Skeletal muscle tissue (tissue), 4 donors: ENCODE measurements around the gene ADGRG1. TPM values are rescaled to one million over a fixed set of nuclear protein-coding genes. Genes with fewer than 3 reads are reported as not detected.
A peak's percentile ranks its signal among the peaks of the same experiment; 100 is the strongest.

ENCODE experiments used
- H3K27ac ChIP-seq: one replicate; pipeline ENCODE4 v1.7.0; 2013; ENCODE audit warnings: mild to moderate bottlenecking, low read depth, low read length, inconsistent platforms
- H3K27me3 ChIP-seq, 3 donors: one replicate each; pipeline ENCODE4 v1.7.0; 2013; ENCODE audit warnings: low read length in 3 of 3; ENCODE audit not compliant: control insufficient read depth in 3 of 3, insufficient read depth in 3 of 3
- H3K36me3 ChIP-seq, 3 donors: one replicate each; pipeline ENCODE4 v1.7.0; 2013; ENCODE audit warnings: low read length in 3 of 3; ENCODE audit not compliant: control insufficient read depth in 3 of 3, insufficient read depth in 3 of 3
- H3K4me1 ChIP-seq, 3 donors: one replicate each; pipeline ENCODE4 v1.7.0; 2013; ENCODE audit warnings: low read length in 3 of 3, mild to moderate bottlenecking in 3 of 3; ENCODE audit not compliant: control insufficient read depth in 3 of 3, insufficient read depth in 3 of 3
- H3K4me3 ChIP-seq, 3 donors: one replicate each; pipeline ENCODE4 v1.7.0; 2013; ENCODE audit warnings: low read length in 3 of 3
- H3K9ac ChIP-seq, 3 donors: one replicate each; pipeline ENCODE4 v1.7.0; 2013; ENCODE audit warnings: low read length in 3 of 3, mild to moderate bottlenecking in 3 of 3, moderate library complexity in 2 of 3, low read depth in 1 of 3
- H3K9me3 ChIP-seq, 3 donors: one replicate each; pipeline ENCODE4 v1.7.0; 2013; ENCODE audit warnings: low read length in 3 of 3; ENCODE audit not compliant: control insufficient read depth in 3 of 3
- total RNA-seq: library from RNA; depleted of rRNA; stranded (reverse); fragments of >200 nt; gene quantifications from one replicate; pipeline ENCODE4 v1.2.3, GENCODE V29; 2014
- donor health status: Osteomylitis.

The ADGRG1 gene
- total RNA-seq, 1 donor from 2014 or later = 0.52 TPM

- H3K9me3 ChIP-seq = no peaks in the 10 kb centered on the region
- no peak overlapping the region for H3K4me3 ChIP-seq
- no peak overlapping the region for H3K9ac ChIP-seq
- H3K27me3 ChIP-seq = peaks cover 0 to 31% (median 10%) of the 10 kb centered on the region in 3 donors
- no peak overlapping the region for H3K27ac ChIP-seq
- no peaks in the 10 kb centered on the region for H3K4me1 ChIP-seq
- no peaks in the 10 kb centered on the region for H3K36me3 ChIP-seq
Observed at GRCh38 chr16:57688487-57688986, 60.1 kb downstream of the ADGRG1 start.

GRCh38 chr16:57688987-57689761 is 60.7 kb downstream of the ADGRG1 start:
- no peak overlapping the region for H3K4me3 ChIP-seq
- no peaks in the 10 kb centered on the region for H3K36me3 ChIP-seq
- no peak overlapping the region for H3K27ac ChIP-seq
- peaks cover 0 to 31% (median 10%) of the 10 kb centered on the region in 3 donors for H3K27me3 ChIP-seq
- no peak overlapping the region for H3K9ac ChIP-seq
- no peaks in the 10 kb centered on the region for H3K9me3 ChIP-seq
- H3K4me1 ChIP-seq = no peaks in the 10 kb centered on the region

GRCh38 chr16:57689762-57690558 is 61.5 kb downstream of the ADGRG1 start:
- no peak overlapping the region for H3K27ac ChIP-seq
- no peaks in the 10 kb centered on the region for H3K9me3 ChIP-seq
- no peak overlapping the region for H3K9ac ChIP-seq
- no peaks in the 10 kb centered on the region for H3K4me1 ChIP-seq
- H3K27me3 ChIP-seq = peaks cover 0 to 31% (median 10%) of the 10 kb centered on the region in 3 donors
- no peaks in the 10 kb centered on the region for H3K36me3 ChIP-seq
- no peak overlapping the region for H3K4me3 ChIP-seq

GRCh38 chr16:57690782-57691471 is 62.5 kb downstream of the ADGRG1 start:
- no peak overlapping the region for H3K4me3 ChIP-seq
- no peak overlapping the region for H3K27ac ChIP-seq
- H3K36me3 ChIP-seq = no peaks in the 10 kb centered on the region
- H3K4me1 ChIP-seq = no peaks in the 10 kb centered on the region
- no peaks in the 10 kb centered on the region for H3K9me3 ChIP-seq
- H3K9ac ChIP-seq = no peak overlapping the region
- peaks cover 0 to 27% (median 10%) of the 10 kb centered on the region in 3 donors for H3K27me3 ChIP-seq

- H3K27me3 ChIP-seq = peaks cover 0 to 30% (median 10%) of the 10 kb centered on the region in 3 donors
- H3K4me3 ChIP-seq = no peak overlapping the region
- H3K9me3 ChIP-seq = no peaks in the 10 kb centered on the region
- H3K4me1 ChIP-seq = no peaks in the 10 kb centered on the region
- H3K27ac ChIP-seq = no peak overlapping the region
- no peak overlapping the region for H3K9ac ChIP-seq
- H3K36me3 ChIP-seq = no peaks in the 10 kb centered on the region
Observed at GRCh38 chr16:57692636-57693035, 64.2 kb downstream of the ADGRG1 start.

- no peak overlapping the region for H3K27ac ChIP-seq
- H3K4me1 ChIP-seq = no peaks in the 10 kb centered on the region
- no peak overlapping the region for H3K9ac ChIP-seq
- no peak overlapping the region for H3K4me3 ChIP-seq
- H3K9me3 ChIP-seq = no peaks in the 10 kb centered on the region
- no peaks in the 10 kb centered on the region for H3K36me3 ChIP-seq
- H3K27me3 ChIP-seq = peaks cover 0 to 26% (median 10%) of the 10 kb centered on the region in 3 donors
Observed at GRCh38 chr16:57693550-57693949, 65.1 kb downstream of the ADGRG1 start.

GRCh38 chr16:57694231-57694724 is 65.8 kb downstream of the ADGRG1 start:
- no peaks in the 10 kb centered on the region for H3K4me1 ChIP-seq
- H3K27me3 ChIP-seq = peaks cover 0 to 23% (median 5%) of the 10 kb centered on the region in 3 donors
- no peak overlapping the region for H3K4me3 ChIP-seq
- no peaks in the 10 kb centered on the region for H3K9me3 ChIP-seq
- no peaks in the 10 kb centered on the region for H3K36me3 ChIP-seq
- H3K27ac ChIP-seq = no peak overlapping the region
- no peak overlapping the region for H3K9ac ChIP-seq

GRCh38 chr16:57694725-57695679 is 66.6 kb downstream of the ADGRG1 start, which contains the start of gene DRC7:
DRC7 (plus strand) TSS chr16:57694806; CDS start chr16:57697950, 3,144 bp downstream.
- no peaks in the 10 kb centered on the region for H3K36me3 ChIP-seq
- peaks cover 0 to 16% (median 5%) of the 10 kb centered on the region in 3 donors for H3K27me3 ChIP-seq
- peak within 1 kb of the TSS in 1 of 3 donors; percentile 23 for H3K4me3 ChIP-seq
- H3K27ac ChIP-seq = no peak within 1 kb of the TSS
- H3K4me1 ChIP-seq = no peaks in the 10 kb centered on the region
- H3K9ac ChIP-seq = no peak within 1 kb of the TSS
- H3K9me3 ChIP-seq = no peaks in the 10 kb centered on the region

- Histone ChIP-seq H3K9ac (no peak overlapping the region), H3K4me3 (no peak overlapping the region), H3K9me3 (no peaks in the 10 kb centered on the region), H3K27ac (no peak overlapping the region), H3K27me3 (peaks cover 0 to 12% (median 5%) of the 10 kb centered on the region in 3 donors), H3K36me3 (no peaks in the 10 kb centered on the region), H3K4me1 (no peaks in the 10 kb centered on the region)
Observed at GRCh38 chr16:57695680-57696069, 67.2 kb downstream of the ADGRG1 start.
